Measurements from ENCODE around the gene LETM1.

GRCh38 chr4:1846580-1846979, 9.4 kb downstream of the LETM1 start:
- TF ChIP-seq CTCF (IDR thresholded peaks at IDR 0.05): no peak
- no peak for TF ChIP-seq EZH2 (IDR thresholded peaks at IDR 0.05; ENCODE audit: borderline replicate concordance, insufficient read depth, low read depth, low read length, poor library complexity, severe bottlenecking)
